GM19240 (cell line): Measurements from ENCODE around the gene RAB39B.

Experiments used
- DNase-seq: peaks from one replicate; pipeline ENCODE4 v3.0.0; 2011; ENCODE audit warnings: low spot score; ENCODE audit not compliant: insufficient read length

The RAB39B gene

DNA sequence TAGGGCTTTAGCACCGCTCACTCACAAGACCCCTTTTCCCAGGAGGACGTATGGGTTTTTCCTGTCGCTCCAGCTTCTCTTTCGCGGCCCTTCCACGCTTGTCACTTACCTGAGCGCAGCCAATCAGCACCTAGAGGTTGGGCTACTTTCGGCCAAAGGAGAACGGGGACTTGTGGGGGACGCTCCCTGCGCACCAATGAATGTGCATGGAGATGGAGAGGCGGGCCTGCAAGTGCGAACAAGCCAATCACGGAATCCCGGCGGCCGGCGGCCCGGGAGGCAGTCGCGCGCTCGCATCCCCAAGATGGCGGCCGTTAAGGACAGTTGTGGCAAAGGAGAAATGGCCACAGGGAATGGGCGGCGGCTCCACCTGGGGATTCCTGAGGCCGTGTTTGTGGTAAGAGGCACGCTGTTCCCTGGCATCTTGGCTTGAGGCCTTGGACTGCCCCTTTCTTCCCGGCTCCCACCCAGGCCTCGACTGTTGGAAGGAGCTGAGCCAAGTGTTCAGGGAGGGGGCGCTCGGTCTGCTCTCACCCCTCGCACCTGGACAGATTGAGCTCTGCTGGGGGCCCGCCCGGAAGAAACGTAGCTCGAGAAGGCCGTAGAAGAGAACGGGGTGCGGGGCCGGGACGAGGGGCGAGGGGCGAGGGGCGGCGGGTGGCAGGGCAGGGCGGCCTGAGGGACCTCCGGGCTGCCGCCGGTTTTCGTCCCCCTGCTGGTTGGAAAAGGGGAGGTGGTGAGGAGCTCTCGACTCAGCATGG, 47.9 kb downstream of the RAB39B start, which contains the start of gene VBP1:
VBP1 (plus strand) TSS at position 282 of the 761 bp plus-strand sequence; CDS start at position 305, 23 bp downstream.
- peak; percentile 72 for DNase-seq

DNA sequence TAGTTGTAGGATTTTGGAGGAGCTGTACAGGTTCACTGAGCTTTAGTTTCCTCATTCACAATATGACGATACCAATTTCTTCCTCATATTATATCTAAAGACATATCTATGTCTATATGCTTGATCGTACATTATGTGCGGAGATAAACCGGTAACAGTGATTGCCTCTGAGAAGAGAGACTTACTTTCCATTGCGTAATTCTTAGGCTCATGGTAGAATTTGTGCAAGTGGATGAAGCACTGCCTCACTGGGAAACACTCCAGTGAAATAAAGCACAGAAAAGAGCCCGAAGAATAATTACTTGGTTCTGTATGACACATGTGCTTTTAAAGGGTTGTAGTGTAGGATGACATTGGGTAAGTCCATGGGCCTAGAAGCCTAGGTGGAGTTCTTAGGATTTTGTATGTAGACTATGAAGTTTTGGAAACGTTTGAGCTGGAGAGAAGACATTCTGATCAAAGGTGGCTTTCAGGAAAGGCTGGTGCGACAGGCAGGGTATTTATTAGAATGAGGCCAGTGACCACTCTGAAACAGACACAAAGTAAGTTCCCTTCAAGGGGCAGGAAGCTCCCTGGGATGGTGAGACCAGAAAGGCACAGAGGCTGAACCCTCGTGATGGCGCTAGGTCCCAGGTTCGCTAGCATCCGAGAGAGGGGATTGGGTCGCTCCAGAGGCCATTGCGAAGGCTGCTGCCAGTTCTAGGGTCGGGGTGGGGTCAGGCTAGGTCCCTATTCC, 48.7 kb downstream of the RAB39B start:
- peak; percentile 4 for DNase-seq

DNA sequence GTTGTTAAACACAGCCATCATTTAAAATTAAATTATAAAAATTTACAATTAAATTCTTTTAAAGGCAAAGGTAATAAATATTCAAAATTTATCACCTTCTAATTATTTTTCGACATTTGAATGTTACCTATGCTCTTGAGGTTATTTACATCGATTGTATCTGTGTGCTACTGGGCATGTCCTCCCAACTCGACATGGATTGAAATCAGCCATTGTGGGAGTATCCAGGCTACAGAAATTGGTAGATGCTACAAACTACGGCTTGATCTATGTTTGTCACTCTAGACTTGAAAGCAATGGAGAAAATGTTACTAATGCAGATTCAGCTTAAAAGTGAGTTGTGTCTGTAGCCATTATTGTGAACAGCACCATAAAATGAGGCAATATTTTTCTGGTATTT, 50.6 kb downstream of the RAB39B start:
- no peak for DNase-seq

DNA sequence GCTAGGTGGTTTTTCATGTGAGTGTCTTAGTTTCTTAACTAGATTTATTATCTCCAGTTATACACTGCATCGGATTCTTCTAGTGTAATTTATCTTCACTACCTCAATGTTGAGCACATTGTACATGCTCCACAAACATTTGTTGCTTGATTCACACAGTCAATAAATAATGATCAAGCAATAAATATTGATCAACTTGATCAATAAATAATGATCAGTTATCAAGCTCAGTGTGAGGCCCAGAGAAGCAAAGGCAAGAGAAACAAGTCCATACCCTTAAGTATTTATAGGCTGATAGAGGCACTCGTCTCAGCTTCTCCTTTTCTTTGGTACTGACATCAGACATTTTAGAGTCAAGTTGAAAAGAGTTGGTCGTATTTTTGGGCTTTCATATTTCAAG, 53.1 kb downstream of the RAB39B start:
- DNase-seq, result no peak
